A673 (cell line): ENCODE measurements around the gene ITGB8. TPM values are rescaled to one million over a fixed set of nuclear protein-coding genes. Genes with fewer than 3 reads are reported as not detected.

ENCODE experiments used
- BruUV-seq: library from RNA; stranded (reverse); fragments of 400-500 nt; replicated peaks from 2 replicates; lab custom pipeline; 2021; lab: Mats Ljungman, UMichigan
- CTCF ChIA-PET: fragments of 300-600 bp; sonication (Branson Sonifier 250); formaldehyde crosslinking; loops from one replicate; lab custom pipeline; 2022; ENCODE audit warnings: antibody characterized with exemption; lab: Charles Lee
- POLR2A ChIA-PET: fragments of 300-600 bp; sonication (Branson Sonifier 250); formaldehyde crosslinking; loops from one replicate; lab custom pipeline; 2022; ENCODE audit warnings: antibody characterized with exemption; ENCODE audit not compliant: low non-redundant PET; lab: Charles Lee
- DNase-seq: peaks from one replicate; pipeline ENCODE4 v3.0.0-alpha.2; 2015; ENCODE audit warnings: low spot score
- H3K27ac ChIP-seq: fragments of 200-600 bp; sonication (generic); 2 replicates; pipeline ENCODE4 v1.5.1; 2016; ENCODE audit warnings: mixed run types, low read depth, mild to moderate bottlenecking, mixed read lengths, antibody characterized with exemption, low read length; ENCODE audit not compliant: poor library complexity, severe bottlenecking
- H3K27me3 ChIP-seq: fragments of 200-600 bp; sonication (generic); replicated peaks from 2 replicates; pipeline ENCODE4 v1.6.1; 2017; ENCODE audit warnings: mixed run types, low read depth, mild to moderate bottlenecking, mixed read lengths, antibody characterized with exemption, low read length; ENCODE audit not compliant: insufficient read depth, poor library complexity
- H3K36me3 ChIP-seq: fragments of 200-600 bp; sonication (generic); 2 replicates; pipeline ENCODE4 v1.6.1; 2016; ENCODE audit warnings: mixed run types, mild to moderate bottlenecking, mixed read lengths, antibody characterized with exemption, low read length; ENCODE audit not compliant: insufficient read depth, poor library complexity, severe bottlenecking
- H3K4me1 ChIP-seq: fragments of 200-600 bp; sonication (generic); 2 replicates; pipeline ENCODE4 v1.6.1; 2017; ENCODE audit warnings: mixed run types, mild to moderate bottlenecking, mixed read lengths, antibody characterized with exemption, low read length; ENCODE audit not compliant: insufficient read depth, poor library complexity, severe bottlenecking
- H3K4me3 ChIP-seq: fragments of 200-600 bp; sonication (generic); 2 replicates; pipeline ENCODE4 v1.5.1; 2016; ENCODE audit warnings: low read depth, mixed run types, mild to moderate bottlenecking, mixed read lengths, low read length; ENCODE audit not compliant: poor library complexity, severe bottlenecking
- H3K9me3 ChIP-seq: fragments of 200-600 bp; sonication (generic); 2 replicates; pipeline ENCODE4 v1.6.1; 2016; ENCODE audit warnings: mixed run types, low read depth, mild to moderate bottlenecking, mixed read lengths, antibody characterized with exemption, low read length; ENCODE audit not compliant: poor library complexity, severe bottlenecking
- EZH2 ChIP-seq: fragments of 200-600 bp; sonication (generic); IDR thresholded peaks from 2 replicates; pipeline ENCODE4 v1.6.1; 2017; ENCODE audit warnings: borderline replicate concordance, low read depth, mild to moderate bottlenecking, mixed read lengths, antibody characterized with exemption, low read length; ENCODE audit not compliant: poor library complexity, severe bottlenecking
- intact Hi-C: fragments of 100-400 bp; cut with micrococcal nuclease; formaldehyde crosslinking; loops from one replicate; pipeline ENCODE4 v1.10.0; 2022; ENCODE audit not compliant: unreplicated experiment
- total RNA-seq: library from RNA; stranded (reverse); gene quantifications from 2 replicates; pipeline ENCODE4 v1.2.3, GENCODE V29; 2021
- TF ChIP-seq, protein P1 (sequence below): fragments of 300-800, 200-600 bp; sonication (generic); conservative IDR thresholded peaks from 2 replicates; pipeline ENCODE4 v1.5.1; 2017; ENCODE audit warnings: low read depth, mild to moderate bottlenecking, antibody characterized with exemption, low read length, moderate library complexity, mixed read lengths

The ITGB8 gene
- total RNA-seq, 1 experiment from 2014 or later = 1.3 TPM

DNA sequence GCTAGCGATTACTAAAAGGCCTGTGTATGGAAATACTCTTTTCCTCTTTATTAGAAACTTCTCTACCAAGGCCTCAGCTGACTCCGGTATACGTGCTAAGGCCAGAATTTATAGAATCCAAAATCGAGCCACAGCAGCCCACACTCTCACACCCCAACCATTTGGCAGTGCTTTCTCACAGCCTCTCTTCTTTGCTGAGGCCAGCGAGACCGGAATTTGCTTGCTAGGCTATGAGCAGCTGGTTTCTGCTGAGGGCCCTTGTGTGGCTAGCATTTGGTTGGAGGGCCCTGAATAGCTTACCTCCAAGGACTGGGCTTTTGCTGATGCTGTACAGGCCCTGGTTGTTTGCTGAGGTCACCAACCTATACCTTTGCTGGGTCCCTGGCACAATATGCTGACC is 46.1 kb downstream of the ITGB8 start:
- ChIA-PET POLR2A (no interaction called here), CTCF (no interaction called here)
- no peaks in the 10 kb centered on the region for H3K9me3 ChIP-seq
- H3K4me3 ChIP-seq = no peak overlapping the region
- no peak overlapping the region for H3K27ac ChIP-seq
- intact Hi-C loops = no loop called here
- no peaks in the 10 kb centered on the region for H3K36me3 ChIP-seq
- H3K27me3 ChIP-seq = no peaks in the 10 kb centered on the region
- no peak for DNase-seq
- no peak for TF ChIP-seq EZH2
- H3K4me1 ChIP-seq = no peaks in the 10 kb centered on the region
- no TSS peak for BruUV-seq

DNA sequence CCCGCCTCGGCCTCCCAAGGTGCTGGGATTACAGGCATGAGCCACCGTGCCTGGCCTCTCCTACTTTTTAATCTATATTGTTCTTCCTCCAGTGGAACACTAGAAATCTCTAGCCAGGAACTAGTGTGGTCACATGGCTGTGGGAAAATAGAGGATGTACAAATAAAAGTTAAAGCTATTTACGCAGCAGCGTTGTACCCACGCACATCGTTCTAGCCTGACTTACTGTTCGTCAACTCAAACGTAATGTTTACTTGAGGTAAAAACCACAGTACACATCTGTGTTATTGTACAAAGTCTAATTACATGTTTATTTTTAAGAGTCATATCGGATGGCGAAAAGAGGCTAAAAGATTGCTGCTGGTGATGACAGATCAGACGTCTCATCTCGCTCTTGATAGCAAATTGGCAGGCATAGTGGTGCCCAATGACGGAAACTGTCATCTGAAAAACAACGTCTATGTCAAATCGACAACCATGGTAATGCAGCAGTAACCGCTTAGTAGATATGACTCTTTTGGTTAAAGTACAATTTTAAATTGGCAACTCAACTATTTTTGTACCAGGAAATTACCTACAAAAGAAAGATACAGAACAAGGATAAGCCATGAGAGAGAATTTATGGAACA is 50.8 kb downstream of the ITGB8 start:
- intact Hi-C loops = no loop called here
- Histone ChIP-seq H3K27ac (no peak overlapping the region), H3K9me3 (no peaks in the 10 kb centered on the region), H3K27me3 (no peaks in the 10 kb centered on the region), H3K4me3 (no peak overlapping the region), H3K36me3 (no peaks in the 10 kb centered on the region), H3K4me1 (no peaks in the 10 kb centered on the region)
- TF ChIP-seq, protein P1, sequence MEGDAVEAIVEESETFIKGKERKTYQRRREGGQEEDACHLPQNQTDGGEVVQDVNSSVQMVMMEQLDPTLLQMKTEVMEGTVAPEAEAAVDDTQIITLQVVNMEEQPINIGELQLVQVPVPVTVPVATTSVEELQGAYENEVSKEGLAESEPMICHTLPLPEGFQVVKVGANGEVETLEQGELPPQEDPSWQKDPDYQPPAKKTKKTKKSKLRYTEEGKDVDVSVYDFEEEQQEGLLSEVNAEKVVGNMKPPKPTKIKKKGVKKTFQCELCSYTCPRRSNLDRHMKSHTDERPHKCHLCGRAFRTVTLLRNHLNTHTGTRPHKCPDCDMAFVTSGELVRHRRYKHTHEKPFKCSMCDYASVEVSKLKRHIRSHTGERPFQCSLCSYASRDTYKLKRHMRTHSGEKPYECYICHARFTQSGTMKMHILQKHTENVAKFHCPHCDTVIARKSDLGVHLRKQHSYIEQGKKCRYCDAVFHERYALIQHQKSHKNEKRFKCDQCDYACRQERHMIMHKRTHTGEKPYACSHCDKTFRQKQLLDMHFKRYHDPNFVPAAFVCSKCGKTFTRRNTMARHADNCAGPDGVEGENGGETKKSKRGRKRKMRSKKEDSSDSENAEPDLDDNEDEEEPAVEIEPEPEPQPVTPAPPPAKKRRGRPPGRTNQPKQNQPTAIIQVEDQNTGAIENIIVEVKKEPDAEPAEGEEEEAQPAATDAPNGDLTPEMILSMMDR = no peak
- TF ChIP-seq EZH2 = no peak
- ChIA-PET CTCF (no interaction called here), POLR2A (no interaction called here)
- no TSS peak for BruUV-seq
- DNase-seq = no peak

DNA sequence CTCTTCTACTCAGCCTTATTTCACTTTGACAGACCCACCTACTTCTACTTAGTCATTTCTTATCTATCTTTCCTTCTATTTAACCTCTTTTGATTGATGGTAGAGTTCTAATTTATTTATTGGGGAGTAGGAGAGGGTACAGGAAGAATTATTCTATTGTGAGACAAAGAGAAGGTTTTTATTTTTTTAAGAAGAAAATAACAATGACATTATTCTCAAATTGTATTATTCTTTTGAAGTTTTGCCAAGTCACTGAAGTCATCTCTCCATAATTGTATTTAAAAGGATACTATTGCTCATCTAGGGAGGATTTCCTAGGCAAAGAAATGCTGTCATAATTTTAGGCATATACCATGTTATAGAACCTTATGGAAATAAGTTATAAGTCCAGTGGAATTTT is 52.7 kb downstream of the ITGB8 start:
- no peak overlapping the region for H3K27ac ChIP-seq
- no TSS peak for BruUV-seq
- ChIA-PET POLR2A (no interaction called here), CTCF (no interaction called here)
- H3K27me3 ChIP-seq = no peaks in the 10 kb centered on the region
- H3K4me3 ChIP-seq = no peak overlapping the region
- no peak for DNase-seq
- TF ChIP-seq EZH2 = no peak
- TF ChIP-seq, protein P1 = no peak
- no peaks in the 10 kb centered on the region for H3K36me3 ChIP-seq
- intact Hi-C loops = no loop called here
- no peaks in the 10 kb centered on the region for H3K4me1 ChIP-seq
- H3K9me3 ChIP-seq = no peaks in the 10 kb centered on the region

DNA sequence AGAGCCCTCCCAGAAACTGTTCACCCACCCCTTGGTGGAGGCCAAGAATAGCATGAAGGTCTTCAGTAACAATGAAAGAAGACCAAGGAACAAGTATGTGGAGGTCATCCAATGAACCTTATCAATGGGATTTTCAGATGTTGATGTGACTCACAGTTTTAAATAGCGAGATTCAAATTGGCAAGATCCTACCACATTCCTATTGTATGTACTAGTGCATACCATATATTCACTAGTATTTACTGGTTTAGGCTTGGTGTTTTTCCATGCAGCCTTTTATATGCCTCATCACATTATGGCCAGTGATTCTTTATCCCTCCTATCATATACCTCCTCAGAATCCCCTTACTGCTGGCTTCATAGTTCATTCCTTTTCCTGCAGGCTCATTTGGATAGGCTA is 54.4 kb downstream of the ITGB8 start:
- Histone ChIP-seq H3K36me3 (no peaks in the 10 kb centered on the region), H3K4me3 (no peak overlapping the region), H3K27ac (no peak overlapping the region), H3K9me3 (no peaks in the 10 kb centered on the region), H3K4me1 (no peaks in the 10 kb centered on the region), H3K27me3 (no peaks in the 10 kb centered on the region)
- POLR2A ChIA-PET = no interaction called here
- DNase-seq = peak; percentile 4
- no TSS peak for BruUV-seq
- TF ChIP-seq, protein P1 = no peak
- no peak for TF ChIP-seq EZH2
- CTCF ChIA-PET = no interaction called here
- intact Hi-C loops = no loop called here
